Endothelial cell (in vitro differentiated cells): Measurements from ENCODE around the gene SEMA3D. TPM values are rescaled to one million over a fixed set of nuclear protein-coding genes. Genes with fewer than 3 reads are reported as not detected.

Source experiments
- DNase-seq: peaks from one replicate; pipeline ENCODE4 v3.0.0; 2021; ENCODE audit warnings: low spot score
- H3K27ac Mint-ChIP-seq: one replicate; pipeline ENCODE4 v1.8.0; 2021; ENCODE audit warnings: mixed read lengths, inconsistent platforms; ENCODE audit not compliant: unreplicated experiment
- H3K27me3 Mint-ChIP-seq: one replicate; pipeline ENCODE4 v1.8.0; 2021; ENCODE audit warnings: mild to moderate bottlenecking, moderate library complexity, mixed read lengths, inconsistent platforms; ENCODE audit not compliant: unreplicated experiment
- H3K36me3 Mint-ChIP-seq: one replicate; pipeline ENCODE4 v1.8.0; 2021; ENCODE audit warnings: mild to moderate bottlenecking, low read depth, mixed read lengths, inconsistent platforms; ENCODE audit not compliant: unreplicated experiment
- H3K4me1 Mint-ChIP-seq: one replicate; pipeline ENCODE4 v1.8.0; 2021; ENCODE audit warnings: mild to moderate bottlenecking, mixed read lengths, inconsistent platforms; ENCODE audit not compliant: unreplicated experiment
- H3K4me3 Mint-ChIP-seq: one replicate; pipeline ENCODE4 v1.8.0; 2021; ENCODE audit warnings: mild to moderate bottlenecking, mixed read lengths, inconsistent platforms; ENCODE audit not compliant: unreplicated experiment
- H3K9me3 Mint-ChIP-seq: one replicate; pipeline ENCODE4 v1.8.0; 2021; ENCODE audit warnings: mixed read lengths, inconsistent platforms; ENCODE audit not compliant: unreplicated experiment
- CTCF ChIP-seq: fragments of 200-600 bp; sonication (generic); IDR thresholded peaks from one replicate; pipeline ENCODE4 v1.5.0; 2021; ENCODE audit warnings: antibody characterized with exemption; ENCODE audit not compliant: unreplicated experiment
- total RNA-seq: library from RNA; stranded (reverse); fragmentation: NEBNext Ultra II Directional; extraction: Animal tissue kit (Norgen Biotek cat#: 25700); gene quantifications from one replicate; pipeline ENCODE4 v1.2.1, GENCODE V29; 2021; ENCODE audit not compliant: unreplicated experiment

The SEMA3D gene
- total RNA-seq, 1 donor from 2014 or later, result 1.8 TPM

GRCh38 chr7:85204496-85204895, 17.6 kb upstream of the SEMA3D start:
- Mint-ChIP-seq H3K36me3 (no peaks in the 10 kb centered on the region), H3K9me3 (no peaks in the 10 kb centered on the region), H3K4me3 (no peak overlapping the region), H3K27me3 (no peaks in the 10 kb centered on the region), H3K27ac (no peak overlapping the region), H3K4me1 (no peaks in the 10 kb centered on the region)
- no peak for TF ChIP-seq CTCF
- DNase-seq, result no peak

GRCh38 chr7:85204061-85204460, 17.2 kb upstream of the SEMA3D start:
- Mint-ChIP-seq H3K27me3 (no peaks in the 10 kb centered on the region), H3K9me3 (no peaks in the 10 kb centered on the region), H3K4me3 (no peak overlapping the region), H3K4me1 (no peaks in the 10 kb centered on the region), H3K27ac (no peak overlapping the region), H3K36me3 (no peaks in the 10 kb centered on the region)
- TF ChIP-seq CTCF, result no peak
- DNase-seq, result no peak

- TF ChIP-seq CTCF, result no peak
- Mint-ChIP-seq H3K27ac (no peak overlapping the region), H3K36me3 (no peaks in the 10 kb centered on the region), H3K27me3 (no peaks in the 10 kb centered on the region), H3K4me3 (no peak overlapping the region), H3K9me3 (no peaks in the 10 kb centered on the region), H3K4me1 (no peaks in the 10 kb centered on the region)
- DNase-seq, result no peak
Measured at GRCh38 chr7:85201209-85201608, 14.4 kb upstream of the SEMA3D start.

- no peak for TF ChIP-seq CTCF
- H3K27me3 Mint-ChIP-seq, result no peaks in the 10 kb centered on the region
- no peak overlapping the region for H3K27ac Mint-ChIP-seq
- no peaks in the 10 kb centered on the region for H3K9me3 Mint-ChIP-seq
- H3K4me1 Mint-ChIP-seq, result no peaks in the 10 kb centered on the region
- no peak overlapping the region for H3K4me3 Mint-ChIP-seq
- H3K36me3 Mint-ChIP-seq, result no peaks in the 10 kb centered on the region
- DNase-seq, result no peak
Measured at GRCh38 chr7:85196696-85197095, 9.8 kb upstream of the SEMA3D start.

GRCh38 chr7:85191383-85191782, 4.5 kb upstream of the SEMA3D start:
- no peak for DNase-seq
- Mint-ChIP-seq H3K4me3 (no peak overlapping the region), H3K27ac (no peak overlapping the region), H3K9me3 (no peaks in the 10 kb centered on the region), H3K36me3 (no peaks in the 10 kb centered on the region), H3K27me3 (peaks cover 2% of the 10 kb centered on the region), H3K4me1 (peaks cover 4% of the 10 kb centered on the region)
- TF ChIP-seq CTCF, result peak; percentile 53
